Calu3 (cell line): ENCODE results near the gene ZSWIM1. TPM values are rescaled to one million over a fixed set of nuclear protein-coding genes. Genes with fewer than 3 reads are reported as not detected.
"Not testable (repeated sequence)": the region's sequence is repeated elsewhere in the genome, so short reads cannot be mapped to it uniquely, and the experiment has no call there.

ENCODE experiments used
- BruUV-seq: library from RNA; stranded (reverse); fragments of 400-500 nt; replicated peaks from 2 replicates; lab custom pipeline; 2021; lab: Mats Ljungman, UMichigan
- CTCF ChIA-PET: fragments of 300-600 bp; sonication (Branson Sonifier 250); formaldehyde crosslinking; loops from one replicate; lab custom pipeline; 2022; ENCODE audit warnings: antibody characterized with exemption; lab: Charles Lee
- DNase-seq: peaks from one replicate; pipeline ENCODE4 v3.0.0; 2022
- H3K27ac Mint-ChIP-seq: one replicate; pipeline ENCODE4 v1.8.0; 2022; ENCODE audit warnings: mixed read lengths; ENCODE audit not compliant: unreplicated experiment
- H3K27me3 Mint-ChIP-seq: one replicate; pipeline ENCODE4 v1.8.0; 2022; ENCODE audit warnings: mixed read lengths; ENCODE audit not compliant: unreplicated experiment
- H3K36me3 Mint-ChIP-seq: one replicate; pipeline ENCODE4 v1.8.0; 2022; ENCODE audit warnings: mild to moderate bottlenecking, moderate library complexity, mixed read lengths; ENCODE audit not compliant: insufficient read depth, unreplicated experiment
- H3K4me1 Mint-ChIP-seq: one replicate; pipeline ENCODE4 v1.8.0; 2022; ENCODE audit warnings: mild to moderate bottlenecking, low read depth, mixed read lengths; ENCODE audit not compliant: unreplicated experiment
- H3K4me3 Mint-ChIP-seq: one replicate; pipeline ENCODE4 v1.8.0; 2022; ENCODE audit warnings: mild to moderate bottlenecking, low read depth, moderate library complexity, mixed read lengths; ENCODE audit not compliant: unreplicated experiment
- H3K9me3 Mint-ChIP-seq: one replicate; pipeline ENCODE4 v1.8.0; 2022; ENCODE audit warnings: low read depth, mixed read lengths; ENCODE audit not compliant: unreplicated experiment
- intact Hi-C: fragments of 100-400 bp; cut with micrococcal nuclease; formaldehyde crosslinking; loops from one replicate; pipeline ENCODE4 v1.10.0; 2022; ENCODE audit not compliant: unreplicated experiment
- total RNA-seq: library from RNA; stranded (reverse); gene quantifications from 2 replicates; pipeline ENCODE4 v1.2.3, GENCODE V29; 2022
- TF ChIP-seq, protein P1 (sequence below): fragments of 200-600 bp; IDR thresholded peaks from one replicate; pipeline ENCODE4 v1.8.0; 2022; ENCODE audit warnings: antibody characterized with exemption; ENCODE audit not compliant: unreplicated experiment

Gene ZSWIM1
- total RNA-seq, 1 experiment from 2014 or later = 20.2 TPM

DNA sequence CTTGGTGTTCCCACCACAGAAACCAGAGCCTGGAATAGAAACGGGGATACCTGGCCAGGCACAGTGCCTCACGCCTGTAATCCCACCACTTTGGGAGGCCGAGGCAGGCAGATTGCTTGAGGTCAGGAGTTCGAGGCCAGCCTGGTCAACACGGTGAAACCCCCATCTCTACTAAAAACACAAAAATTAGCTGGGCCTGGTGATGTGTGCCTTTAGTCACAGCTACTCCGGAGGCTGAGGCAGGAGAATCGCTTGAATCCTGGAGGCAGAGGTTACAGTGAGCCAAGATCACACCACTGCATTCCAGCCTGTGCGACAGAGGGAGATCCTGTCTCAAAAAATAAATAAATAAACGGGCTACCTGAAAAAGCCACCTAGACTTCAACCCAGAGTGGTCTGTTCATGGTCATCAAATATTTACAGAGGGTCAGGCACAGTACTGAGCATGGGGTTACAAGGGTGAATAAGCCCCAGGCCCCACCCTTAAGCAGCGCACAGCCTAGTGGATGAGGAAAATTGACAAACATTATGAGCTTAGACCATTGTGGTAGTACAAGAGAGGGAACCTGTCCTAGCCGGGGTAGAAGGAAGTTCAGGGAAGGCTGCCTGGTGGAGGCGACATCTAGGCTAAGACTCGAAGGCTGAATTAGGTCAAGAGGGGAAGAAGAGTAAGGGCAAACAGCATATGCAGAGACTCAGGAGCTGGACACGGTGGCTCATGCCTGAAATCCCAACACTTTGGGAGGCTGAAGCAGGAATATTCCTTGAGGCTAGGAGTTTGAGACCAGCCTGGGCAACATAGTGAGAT lies 46.2 kb downstream of the ZSWIM1 start:
- CTCF ChIA-PET = interaction anchor here (0.6 to 0.7 kb wide), 3 partner anchors 12 to 108 kb away, joined by 3 to 7 read pairs (median 3); no protein-coding TSS in a partner anchor

DNA sequence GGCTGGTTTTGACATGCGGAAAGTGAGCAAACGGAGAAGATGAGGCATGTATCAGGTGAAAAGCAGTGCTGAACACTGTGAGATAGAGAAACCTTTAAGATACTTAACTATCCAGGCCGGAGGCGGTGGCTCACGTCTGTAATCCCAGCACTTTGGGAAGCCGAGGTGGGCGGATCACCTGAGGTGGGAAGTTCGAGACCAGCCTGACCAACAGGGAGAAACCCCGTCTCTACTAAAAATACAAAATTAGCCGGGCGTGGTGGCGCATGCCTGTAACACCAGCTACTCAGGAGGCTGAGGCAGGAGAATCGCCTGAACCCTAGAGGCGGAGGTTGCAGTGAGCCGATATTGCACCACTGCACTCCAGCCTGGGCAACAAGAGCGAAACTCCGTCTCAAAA lies 50.7 kb downstream of the ZSWIM1 start:
- H3K27me3 Mint-ChIP-seq = peaks cover 21% of the 10 kb centered on the region
- H3K9me3 Mint-ChIP-seq, DNase-seq, H3K4me1 Mint-ChIP-seq, intact Hi-C loops, H3K4me3 Mint-ChIP-seq, BruUV-seq, H3K27ac Mint-ChIP-seq, CTCF ChIA-PET: not testable (repeated sequence)
- peaks cover 40% of the 10 kb centered on the region for H3K36me3 Mint-ChIP-seq

More for the DNA sequence above, 46.2 kb downstream of the ZSWIM1 start:
- BruUV-seq = no TSS peak
- TF ChIP-seq, protein P1, sequence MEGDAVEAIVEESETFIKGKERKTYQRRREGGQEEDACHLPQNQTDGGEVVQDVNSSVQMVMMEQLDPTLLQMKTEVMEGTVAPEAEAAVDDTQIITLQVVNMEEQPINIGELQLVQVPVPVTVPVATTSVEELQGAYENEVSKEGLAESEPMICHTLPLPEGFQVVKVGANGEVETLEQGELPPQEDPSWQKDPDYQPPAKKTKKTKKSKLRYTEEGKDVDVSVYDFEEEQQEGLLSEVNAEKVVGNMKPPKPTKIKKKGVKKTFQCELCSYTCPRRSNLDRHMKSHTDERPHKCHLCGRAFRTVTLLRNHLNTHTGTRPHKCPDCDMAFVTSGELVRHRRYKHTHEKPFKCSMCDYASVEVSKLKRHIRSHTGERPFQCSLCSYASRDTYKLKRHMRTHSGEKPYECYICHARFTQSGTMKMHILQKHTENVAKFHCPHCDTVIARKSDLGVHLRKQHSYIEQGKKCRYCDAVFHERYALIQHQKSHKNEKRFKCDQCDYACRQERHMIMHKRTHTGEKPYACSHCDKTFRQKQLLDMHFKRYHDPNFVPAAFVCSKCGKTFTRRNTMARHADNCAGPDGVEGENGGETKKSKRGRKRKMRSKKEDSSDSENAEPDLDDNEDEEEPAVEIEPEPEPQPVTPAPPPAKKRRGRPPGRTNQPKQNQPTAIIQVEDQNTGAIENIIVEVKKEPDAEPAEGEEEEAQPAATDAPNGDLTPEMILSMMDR = no peak
- H3K27me3 Mint-ChIP-seq = peaks cover 43% of the 10 kb centered on the region
- H3K9me3 Mint-ChIP-seq = no peaks in the 10 kb centered on the region
- no peak for DNase-seq
- H3K4me1 Mint-ChIP-seq = no peaks in the 10 kb centered on the region
- peaks cover 6% of the 10 kb centered on the region for H3K36me3 Mint-ChIP-seq
- intact Hi-C loops = no loop called here
- no peak overlapping the region for H3K27ac Mint-ChIP-seq
- H3K4me3 Mint-ChIP-seq = no peak overlapping the region

DNA sequence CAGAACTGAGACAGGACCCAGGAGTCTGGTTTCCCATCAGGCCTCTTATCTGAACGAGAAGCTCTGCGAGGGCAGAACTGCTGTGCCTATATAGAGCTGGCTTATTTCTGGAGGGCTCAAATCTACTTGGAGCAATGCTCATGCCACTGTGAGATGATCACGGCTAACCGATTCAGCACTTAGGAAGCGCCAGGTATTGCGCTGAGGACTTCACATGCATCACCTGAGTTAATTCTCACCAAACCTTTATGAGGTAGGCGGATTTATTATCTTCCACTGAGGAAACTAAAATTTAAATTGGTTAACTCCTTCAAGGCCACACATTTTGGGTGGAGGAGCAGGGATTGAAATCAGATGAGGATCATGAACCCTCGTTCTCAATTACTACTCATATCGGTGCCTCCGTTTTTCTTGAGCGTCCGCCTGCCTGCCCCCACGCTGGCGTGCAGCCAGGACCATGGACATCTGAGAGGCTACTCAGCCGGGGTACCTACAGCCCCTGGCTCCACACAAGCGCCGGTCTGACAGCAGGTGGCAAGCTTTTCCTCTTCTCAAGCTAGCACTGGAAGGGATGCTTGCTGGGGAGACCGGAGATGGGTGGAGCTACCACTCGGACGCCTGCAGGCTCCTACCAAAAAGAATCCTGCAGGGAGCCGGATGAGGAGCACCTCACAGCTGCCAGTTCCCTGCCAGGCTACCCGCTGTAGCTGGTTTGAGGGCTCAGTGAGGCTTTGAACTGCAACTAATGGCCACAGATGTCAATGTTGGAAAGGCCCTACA lies 52.4 kb downstream of the ZSWIM1 start:
- Mint-ChIP-seq H3K36me3 (peaks cover 53% of the 10 kb centered on the region), H3K9me3 (no peaks in the 10 kb centered on the region), H3K4me3 (peak overlapping the region; percentile 100), H3K4me1 (peaks cover 4% of the 10 kb centered on the region), H3K27me3 (peaks cover 4% of the 10 kb centered on the region), H3K27ac (peak overlapping the region; percentile 99)
- peak; percentile 90 for DNase-seq
- intact Hi-C loops = no loop called here
- TF ChIP-seq, protein P1 = peak; percentile 44
- BruUV-seq = no TSS peak
- CTCF ChIA-PET = interaction anchor here (0.6 to 2.3 kb wide), 11 partner anchors 9 to 134 kb away, joined by 3 to 7 read pairs (median 3); partner anchors contain the start of gene ZSWIM1

DNA sequence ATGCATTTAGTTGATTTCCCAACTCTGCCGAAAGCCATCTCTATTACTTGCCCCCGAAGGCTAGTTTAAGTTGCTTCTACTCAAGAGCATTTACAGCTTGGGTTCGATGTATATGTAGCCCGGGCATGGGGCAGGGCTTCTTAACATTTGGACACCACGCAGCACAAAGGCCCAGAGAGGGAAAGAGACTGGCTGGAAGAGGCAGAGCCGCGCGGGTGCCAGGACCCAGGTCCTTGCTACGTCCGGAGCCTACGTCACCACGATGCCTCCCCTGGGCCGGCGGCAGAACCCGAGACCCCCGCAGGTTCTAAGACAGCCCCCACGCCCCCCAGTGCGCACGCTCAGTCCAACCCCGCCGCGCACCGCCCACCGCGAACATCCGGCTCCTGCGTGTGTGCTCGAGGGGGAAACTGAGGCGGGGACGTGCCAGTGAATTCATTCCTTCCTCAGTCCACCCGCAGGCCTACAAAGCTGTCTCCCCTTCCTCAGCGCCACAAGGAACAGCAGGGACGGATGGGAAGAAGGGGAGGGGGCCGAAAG lies 53.1 kb downstream of the ZSWIM1 start:
- Mint-ChIP-seq H3K9me3 (no peaks in the 10 kb centered on the region), H3K27me3 (no peaks in the 10 kb centered on the region), H3K27ac (peak overlapping the region; percentile 99), H3K4me1 (peaks cover 6% of the 10 kb centered on the region), H3K4me3 (peak overlapping the region; percentile 100), H3K36me3 (peaks cover 58% of the 10 kb centered on the region)
- TF ChIP-seq, protein P1 = no peak
- intact Hi-C loops = no loop called here
- CTCF ChIA-PET = interaction anchor here (0.6 to 2.3 kb wide), 13 partner anchors 10 to 135 kb away, joined by 3 to 7 read pairs (median 4); partner anchors contain the start of gene ZSWIM1
- DNase-seq = peak; percentile 58
- BruUV-seq = TSS peak; percentile 72

Other genes with a start within 250 kb of the ZSWIM1 start
- not detected in 2 replicates for gene WFDC9, start 249.9 kb upstream of the ZSWIM1 start, total RNA-seq
- not detected in 2 replicates for gene WFDC11, start 211.0 kb upstream of the ZSWIM1 start, total RNA-seq
- gene WFDC13, start 179.2 kb upstream of the ZSWIM1 start, total RNA-seq = not detected in 2 replicates
- gene WFDC10B, start 176.2 kb upstream of the ZSWIM1 start, total RNA-seq = not detected in 2 replicates
- gene SPINT4, start 158.9 kb upstream of the ZSWIM1 start, total RNA-seq = not detected in 2 replicates
- 0.71 and 1.0 TPM in 2 replicates for gene WFDC3, start 89.3 kb upstream of the ZSWIM1 start, total RNA-seq
- 51.2 and 55.2 TPM in 2 replicates for gene DNTTIP1, start 89.3 kb upstream of the ZSWIM1 start, total RNA-seq
- 189 and 210 TPM in 2 replicates for gene UBE2C, start 68.6 kb upstream of the ZSWIM1 start, total RNA-seq
- gene TNNC2, start 53.9 kb upstream of the ZSWIM1 start, total RNA-seq = not detected in 2 replicates
- 7.6 and 8.7 TPM in 2 replicates for gene SNX21, start 47.4 kb upstream of the ZSWIM1 start, total RNA-seq
- gene ACOT8, start 23.8 kb upstream of the ZSWIM1 start, total RNA-seq = 37.9 and 39.9 TPM in 2 replicates
- 5.2 and 6.1 TPM in 2 replicates for gene ZSWIM3, start 23.6 kb upstream of the ZSWIM1 start, total RNA-seq
- gene SPATA25, start 6.4 kb downstream of the ZSWIM1 start, total RNA-seq = 3.8 and 5.8 TPM in 2 replicates
- gene NEURL2, start 10.0 kb downstream of the ZSWIM1 start, total RNA-seq = 6.8 and 8.3 TPM in 2 replicates
- gene CTSA, start 10.1 kb downstream of the ZSWIM1 start, total RNA-seq = 164 and 201 TPM in 2 replicates
- gene PLTP, start 30.9 kb downstream of the ZSWIM1 start, total RNA-seq = 1.4 and 1.6 TPM in 2 replicates
- gene PCIF1, start 53.5 kb downstream of the ZSWIM1 start, total RNA-seq = 38.1 and 39.8 TPM in 2 replicates
- gene ZNF335, start 91.0 kb downstream of the ZSWIM1 start, total RNA-seq = 26.4 and 31.9 TPM in 2 replicates
- gene MMP9, start 127.7 kb downstream of the ZSWIM1 start, total RNA-seq = not detected in 2 replicates
- 2.1 and 2.2 TPM in 2 replicates for gene SLC12A5, start 148.0 kb downstream of the ZSWIM1 start, total RNA-seq
- gene NCOA5, start 208.7 kb downstream of the ZSWIM1 start, total RNA-seq = 31.7 and 34.4 TPM in 2 replicates
- 13.3 and 13.6 TPM in 2 replicates for gene CD40, start 237.1 kb downstream of the ZSWIM1 start, total RNA-seq